KMS-11 (cell line): ENCODE data around the gene PTPRN2.
"Not testable (repeated sequence)": the region's sequence is repeated elsewhere in the genome, so short reads cannot be mapped to it uniquely, and the experiment has no call there.

Experiments used
- H2AFZ ChIP-seq: fragments of 200-600 bp; sonication (generic); 2 replicates; pipeline ENCODE4 v1.6.1; 2016; ENCODE audit warnings: antibody characterized with exemption, mixed run types, low read depth
- H3K27ac ChIP-seq: fragments of 200-600 bp; sonication (generic); 2 replicates; pipeline ENCODE4 v1.6.1; 2016; ENCODE audit warnings: mild to moderate bottlenecking, mixed run types
- H3K27me3 ChIP-seq: fragments of 200-600 bp; sonication (generic); 2 replicates; pipeline ENCODE4 v1.6.1; 2017; ENCODE audit warnings: mild to moderate bottlenecking, low read depth, mixed run types, moderate library complexity; ENCODE audit not compliant: insufficient read depth
- H3K36me3 ChIP-seq: fragments of 200-600 bp; sonication (generic); 2 replicates; pipeline ENCODE4 v1.6.1; 2017; ENCODE audit warnings: mild to moderate bottlenecking, mixed run types; ENCODE audit not compliant: insufficient read depth
- H3K4me1 ChIP-seq: fragments of 200-600 bp; sonication (generic); 2 replicates; pipeline ENCODE4 v1.6.1; 2016; ENCODE audit warnings: mild to moderate bottlenecking, low read depth, mixed run types; ENCODE audit not compliant: poor library complexity, severe bottlenecking
- H3K4me2 ChIP-seq: fragments of 200-600 bp; sonication (generic); 2 replicates; pipeline ENCODE4 v1.7.0; 2016; ENCODE audit warnings: mild to moderate bottlenecking, mixed run types
- H3K4me3 ChIP-seq: fragments of 200-600 bp; sonication (generic); IDR thresholded peaks from 2 replicates; pipeline ENCODE4 v1.6.1; 2017; ENCODE audit warnings: low read depth, low read length, mixed read lengths; ENCODE audit not compliant: insufficient read depth
- H3K79me2 ChIP-seq: fragments of 200-600 bp; sonication (generic); 2 replicates; pipeline ENCODE4 v1.6.1; 2016; ENCODE audit warnings: low read depth, mixed run types; ENCODE audit not compliant: insufficient read depth
- H3K9ac ChIP-seq: fragments of 200-600 bp; sonication (generic); 2 replicates; pipeline ENCODE4 v1.6.1; 2016; ENCODE audit warnings: mild to moderate bottlenecking, mixed run types
- H4K20me1 ChIP-seq: fragments of 200-600 bp; sonication (generic); 2 replicates; pipeline ENCODE4 v1.6.1; 2016; ENCODE audit warnings: mild to moderate bottlenecking, mixed run types; ENCODE audit not compliant: insufficient read depth
- TF ChIP-seq, protein P1 (sequence below): fragments of 200-600 bp; sonication (generic); conservative IDR thresholded peaks from 2 replicates; pipeline ENCODE4 v1.6.1; 2017; ENCODE audit warnings: low read depth, mild to moderate bottlenecking, antibody characterized with exemption, low read length, moderate library complexity, mixed read lengths

Gene PTPRN2

DNA sequence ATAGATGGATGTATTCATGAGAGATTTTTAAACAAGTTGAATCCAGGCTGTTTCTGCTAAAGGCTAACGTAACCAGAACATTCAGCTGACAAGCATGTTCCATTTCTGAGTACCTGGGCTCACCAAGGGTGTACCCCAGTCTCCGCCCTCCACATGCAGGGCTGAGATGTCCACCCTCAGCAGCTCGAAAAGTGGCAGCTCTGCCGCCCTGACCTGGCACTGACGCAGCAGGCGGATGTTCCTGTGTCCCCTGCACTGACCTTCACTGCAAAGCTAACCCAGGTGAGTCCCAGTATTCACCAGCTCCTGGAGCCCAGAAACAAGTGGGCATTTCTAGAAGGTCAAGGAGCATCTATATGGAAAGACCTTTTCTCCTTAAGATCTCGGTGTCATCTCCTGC lies 437.4 kb downstream of the PTPRN2 start:
- Histone ChIP-seq H3K4me3 (no peak overlapping the region), H3K4me1 (no peaks in the 10 kb centered on the region), H3K4me2 (no peak overlapping the region), H3K9ac (no peak overlapping the region), H3K36me3 (no peaks in the 10 kb centered on the region), H3K27me3 (no peaks in the 10 kb centered on the region), H2AFZ (no peak overlapping the region), H3K27ac (no peak overlapping the region), H3K79me2 (no peaks in the 10 kb centered on the region), H4K20me1 (no peaks in the 10 kb centered on the region)
- TF ChIP-seq, protein P1, sequence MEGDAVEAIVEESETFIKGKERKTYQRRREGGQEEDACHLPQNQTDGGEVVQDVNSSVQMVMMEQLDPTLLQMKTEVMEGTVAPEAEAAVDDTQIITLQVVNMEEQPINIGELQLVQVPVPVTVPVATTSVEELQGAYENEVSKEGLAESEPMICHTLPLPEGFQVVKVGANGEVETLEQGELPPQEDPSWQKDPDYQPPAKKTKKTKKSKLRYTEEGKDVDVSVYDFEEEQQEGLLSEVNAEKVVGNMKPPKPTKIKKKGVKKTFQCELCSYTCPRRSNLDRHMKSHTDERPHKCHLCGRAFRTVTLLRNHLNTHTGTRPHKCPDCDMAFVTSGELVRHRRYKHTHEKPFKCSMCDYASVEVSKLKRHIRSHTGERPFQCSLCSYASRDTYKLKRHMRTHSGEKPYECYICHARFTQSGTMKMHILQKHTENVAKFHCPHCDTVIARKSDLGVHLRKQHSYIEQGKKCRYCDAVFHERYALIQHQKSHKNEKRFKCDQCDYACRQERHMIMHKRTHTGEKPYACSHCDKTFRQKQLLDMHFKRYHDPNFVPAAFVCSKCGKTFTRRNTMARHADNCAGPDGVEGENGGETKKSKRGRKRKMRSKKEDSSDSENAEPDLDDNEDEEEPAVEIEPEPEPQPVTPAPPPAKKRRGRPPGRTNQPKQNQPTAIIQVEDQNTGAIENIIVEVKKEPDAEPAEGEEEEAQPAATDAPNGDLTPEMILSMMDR: no peak

DNA sequence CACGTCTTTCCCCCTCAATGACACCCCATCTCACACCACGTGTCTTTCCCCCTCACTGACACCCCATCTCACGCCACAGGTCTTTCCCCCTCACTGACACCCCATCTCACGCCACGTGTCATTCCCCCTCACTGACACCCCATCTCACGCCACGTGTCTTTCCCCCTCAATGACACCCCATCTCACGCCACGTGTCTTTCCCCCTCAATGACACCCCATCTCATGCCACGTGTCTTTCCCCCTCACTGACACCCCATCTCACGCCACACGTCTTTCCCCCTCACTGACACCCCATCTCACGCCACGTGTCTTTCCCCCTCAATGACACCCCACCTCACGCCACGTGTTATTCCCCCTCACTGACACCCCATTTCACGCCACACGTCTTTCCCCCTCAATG lies 440.2 kb downstream of the PTPRN2 start:
- H3K36me3 ChIP-seq, H3K4me2 ChIP-seq, H3K4me3 ChIP-seq: not testable (repeated sequence)

DNA sequence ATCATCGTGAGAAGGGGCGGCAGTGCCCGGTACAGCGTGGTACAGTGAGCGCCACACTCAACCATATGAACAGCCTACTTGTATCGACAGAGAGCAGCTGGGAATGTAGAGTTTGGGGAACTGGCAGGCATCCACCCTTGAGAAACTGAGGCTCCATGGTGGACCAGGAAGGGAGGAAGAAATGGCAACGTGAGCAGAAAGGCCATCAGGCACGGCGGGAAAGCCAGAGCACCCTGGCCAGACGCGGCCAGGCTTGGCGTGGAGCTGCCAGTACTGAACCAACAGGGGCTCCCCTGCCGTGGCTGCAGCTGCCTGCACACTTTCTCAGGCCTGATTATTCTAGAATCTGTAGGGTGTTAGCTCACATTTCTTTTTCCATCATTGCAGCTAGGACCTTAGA lies 442.3 kb downstream of the PTPRN2 start:
- TF ChIP-seq, protein P1: no peak
- Histone ChIP-seq H3K4me2 (no peak overlapping the region), H3K27me3 (peaks cover 5% of the 10 kb centered on the region; the same call in 1 of the 2 replicates), H3K9ac (no peak overlapping the region), H3K27ac (no peak overlapping the region), H2AFZ (no peak overlapping the region), H3K79me2 (no peaks in the 10 kb centered on the region), H4K20me1 (no peaks in the 10 kb centered on the region), H3K36me3 (no peaks in the 10 kb centered on the region), H3K4me1 (no peaks in the 10 kb centered on the region), H3K4me3 (no peak overlapping the region)

More for the DNA sequence above, 440.2 kb downstream of the PTPRN2 start:
- H2AFZ ChIP-seq, H3K27me3 ChIP-seq, H4K20me1 ChIP-seq, H3K79me2 ChIP-seq, H3K9ac ChIP-seq, H3K4me1 ChIP-seq, H3K27ac ChIP-seq: not testable (repeated sequence)

DNA sequence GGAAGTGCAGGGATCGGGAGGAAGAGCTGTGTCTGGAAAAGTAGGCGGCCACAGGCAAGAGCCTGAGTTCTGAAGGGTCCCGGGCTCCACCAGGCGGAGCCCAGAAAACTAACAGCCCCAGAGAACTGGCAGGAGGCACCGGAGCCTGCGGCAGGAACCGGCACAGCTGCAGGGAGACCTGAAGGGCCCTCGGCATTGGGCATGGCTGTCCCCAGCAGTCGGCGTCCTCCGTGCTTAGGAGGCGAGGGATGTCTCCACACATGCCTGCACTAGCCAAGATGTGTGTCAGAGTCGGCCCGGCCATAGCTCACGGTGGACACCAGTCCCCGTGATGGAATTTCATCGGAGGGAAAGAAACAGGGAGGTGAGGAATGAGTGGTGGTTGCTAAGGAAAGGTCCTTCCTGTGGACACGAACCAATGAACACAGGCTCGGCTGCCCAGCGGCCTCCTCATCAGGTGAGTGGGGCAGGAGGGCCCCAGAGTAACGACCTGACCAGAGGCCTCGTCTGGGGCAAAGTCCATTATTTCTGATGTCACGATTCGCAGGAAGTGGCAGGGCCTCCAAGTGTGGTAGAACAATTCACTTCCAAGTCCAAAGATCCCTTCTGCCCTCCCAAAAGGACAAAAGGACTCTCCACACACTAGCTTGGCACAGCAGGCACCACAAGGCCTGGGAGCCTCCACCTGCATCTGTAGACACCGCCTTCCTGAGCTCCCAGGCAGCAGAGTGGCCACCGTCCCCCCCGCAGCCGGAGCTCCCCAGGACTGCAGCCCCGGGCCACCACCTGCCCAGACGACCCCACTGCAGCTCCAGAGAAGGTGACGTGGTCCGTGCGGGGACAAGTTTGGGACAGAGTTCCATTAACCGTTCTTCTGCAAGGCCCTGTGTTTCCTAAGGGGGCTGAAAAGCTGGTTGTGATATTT lies 444.2 kb downstream of the PTPRN2 start:
- no peak overlapping the region for H3K4me3 ChIP-seq
- no peak overlapping the region for H3K27ac ChIP-seq

More for the DNA sequence above, 444.2 kb downstream of the PTPRN2 start:
- no peak overlapping the region for H3K4me2 ChIP-seq
- H3K27me3 ChIP-seq: peaks cover 16% of the 10 kb centered on the region; the same call in 1 of the 2 replicates
- no peak overlapping the region for H3K9ac ChIP-seq
- H2AFZ ChIP-seq: no peak overlapping the region
- no peaks in the 10 kb centered on the region for H3K36me3 ChIP-seq
- no peaks in the 10 kb centered on the region for H4K20me1 ChIP-seq
- no peaks in the 10 kb centered on the region for H3K4me1 ChIP-seq
- TF ChIP-seq, protein P1: no peak
- H3K79me2 ChIP-seq: no peaks in the 10 kb centered on the region
